Measurements from ENCODE around the gene FXYD3.
A peak's percentile ranks its signal among the peaks of the same experiment; 100 is the strongest.

- TF ChIP-seq POLR2AphosphoS5 (IDR thresholded peaks at IDR 0.05; ENCODE audit: low read depth, low read length) (peak; percentile 38; the same call in 1 of the 2 replicates), CTCF (IDR thresholded peaks at IDR 0.05 in 2 of 3, conservative IDR thresholded peaks at IDR 0.05 in 1 of 3; ENCODE audit: borderline replicate concordance in 1 of 3, insufficient read depth in 1 of 3, low read depth in 2 of 3, low read length in 2 of 3) (peak in 2 of 3 experiments; percentile 17 to 22; a peak in 2 of 6 replicates), REST (IDR thresholded peaks at IDR 0.05; ENCODE audit: low read depth) (no peak), POLR2A (IDR thresholded peaks at IDR 0.05; ENCODE audit: borderline replicate concordance, extremely low read depth, insufficient read depth, insufficient read length) (no peak), SRF (IDR thresholded peaks at IDR 0.05; ENCODE audit: low read depth) (no peak), TCF7L2 (IDR thresholded peaks at IDR 0.05; ENCODE audit: borderline replicate concordance, extremely low read depth, insufficient read depth, insufficient read length) (no peak)
Measured at GRCh38 chr19:35109395-35110112, 6.1 kb upstream of the FXYD3 start.

Data from HCT116 (cell line).